KMS-11 (cell line): Measurements from ENCODE around the gene SPTAN1.
A peak's percentile ranks its signal among the peaks of the same experiment; 100 is the strongest.

ENCODE experiments used
- H2AFZ ChIP-seq: fragments of 200-600 bp; sonication (generic); 2 replicates; pipeline ENCODE4 v1.6.1; 2016; ENCODE audit warnings: antibody characterized with exemption, mixed run types, low read depth
- H3K27ac ChIP-seq: fragments of 200-600 bp; sonication (generic); 2 replicates; pipeline ENCODE4 v1.6.1; 2016; ENCODE audit warnings: mild to moderate bottlenecking, mixed run types
- H3K27me3 ChIP-seq: fragments of 200-600 bp; sonication (generic); 2 replicates; pipeline ENCODE4 v1.6.1; 2017; ENCODE audit warnings: mild to moderate bottlenecking, low read depth, mixed run types, moderate library complexity; ENCODE audit not compliant: insufficient read depth
- H3K36me3 ChIP-seq: fragments of 200-600 bp; sonication (generic); 2 replicates; pipeline ENCODE4 v1.6.1; 2017; ENCODE audit warnings: mild to moderate bottlenecking, mixed run types; ENCODE audit not compliant: insufficient read depth
- H3K4me1 ChIP-seq: fragments of 200-600 bp; sonication (generic); 2 replicates; pipeline ENCODE4 v1.6.1; 2016; ENCODE audit warnings: mild to moderate bottlenecking, low read depth, mixed run types; ENCODE audit not compliant: poor library complexity, severe bottlenecking
- H3K4me2 ChIP-seq: fragments of 200-600 bp; sonication (generic); 2 replicates; pipeline ENCODE4 v1.7.0; 2016; ENCODE audit warnings: mild to moderate bottlenecking, mixed run types
- H3K4me3 ChIP-seq: fragments of 200-600 bp; sonication (generic); IDR thresholded peaks from 2 replicates; pipeline ENCODE4 v1.6.1; 2017; ENCODE audit warnings: low read depth, low read length, mixed read lengths; ENCODE audit not compliant: insufficient read depth
- H3K79me2 ChIP-seq: fragments of 200-600 bp; sonication (generic); 2 replicates; pipeline ENCODE4 v1.6.1; 2016; ENCODE audit warnings: low read depth, mixed run types; ENCODE audit not compliant: insufficient read depth
- H3K9ac ChIP-seq: fragments of 200-600 bp; sonication (generic); 2 replicates; pipeline ENCODE4 v1.6.1; 2016; ENCODE audit warnings: mild to moderate bottlenecking, mixed run types
- H4K20me1 ChIP-seq: fragments of 200-600 bp; sonication (generic); 2 replicates; pipeline ENCODE4 v1.6.1; 2016; ENCODE audit warnings: mild to moderate bottlenecking, mixed run types; ENCODE audit not compliant: insufficient read depth
- CTCF ChIP-seq: fragments of 200-600 bp; sonication (generic); conservative IDR thresholded peaks from 2 replicates; pipeline ENCODE4 v1.6.1; 2017; ENCODE audit warnings: low read depth, mild to moderate bottlenecking, antibody characterized with exemption, low read length, moderate library complexity, mixed read lengths

SPTAN1 gene

DNA sequence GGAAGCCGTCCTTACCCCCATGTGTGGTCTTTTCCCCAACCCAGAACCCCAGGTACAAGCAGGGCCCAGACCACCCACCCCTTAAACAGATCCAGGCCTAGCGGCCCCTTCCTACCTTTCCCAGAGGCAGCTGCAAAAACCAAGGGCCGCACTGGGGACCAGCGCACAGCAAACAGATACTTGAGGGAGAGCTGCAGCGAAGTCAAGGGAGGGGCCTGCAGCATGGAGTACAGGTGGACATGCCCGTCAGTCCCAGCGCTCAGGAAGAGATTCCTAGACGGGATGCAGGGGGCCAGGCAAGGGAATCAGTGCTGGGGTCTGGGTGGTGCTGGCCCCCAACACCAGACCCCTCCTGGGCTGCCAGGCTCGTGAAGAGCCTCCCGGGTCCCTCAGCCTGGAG is 81.7 kb downstream of the SPTAN1 start:
- Histone ChIP-seq H3K9ac (no peak overlapping the region), H3K27ac (no peak overlapping the region), H3K4me3 (no peak overlapping the region), H3K36me3 (no peaks in the 10 kb centered on the region), H3K4me2 (no peak overlapping the region), H2AFZ (no peak overlapping the region), H3K27me3 (no peaks in the 10 kb centered on the region), H3K79me2 (no peaks in the 10 kb centered on the region), H3K4me1 (peaks cover 9% of the 10 kb centered on the region), H4K20me1 (no peaks in the 10 kb centered on the region)
- no peak for TF ChIP-seq CTCF

- Histone ChIP-seq H3K4me2 (no peak overlapping the region), H3K9ac (no peak overlapping the region), H3K27me3 (no peaks in the 10 kb centered on the region), H3K36me3 (no peaks in the 10 kb centered on the region), H3K4me3 (no peak overlapping the region), H3K27ac (no peak overlapping the region), H3K4me1 (peaks cover 9% of the 10 kb centered on the region), H4K20me1 (no peaks in the 10 kb centered on the region), H3K79me2 (no peaks in the 10 kb centered on the region), H2AFZ (no peak overlapping the region)
- no peak for TF ChIP-seq CTCF
Measured at GRCh38 chr9:128634651-128635262, 82.4 kb downstream of the SPTAN1 start.

DNA sequence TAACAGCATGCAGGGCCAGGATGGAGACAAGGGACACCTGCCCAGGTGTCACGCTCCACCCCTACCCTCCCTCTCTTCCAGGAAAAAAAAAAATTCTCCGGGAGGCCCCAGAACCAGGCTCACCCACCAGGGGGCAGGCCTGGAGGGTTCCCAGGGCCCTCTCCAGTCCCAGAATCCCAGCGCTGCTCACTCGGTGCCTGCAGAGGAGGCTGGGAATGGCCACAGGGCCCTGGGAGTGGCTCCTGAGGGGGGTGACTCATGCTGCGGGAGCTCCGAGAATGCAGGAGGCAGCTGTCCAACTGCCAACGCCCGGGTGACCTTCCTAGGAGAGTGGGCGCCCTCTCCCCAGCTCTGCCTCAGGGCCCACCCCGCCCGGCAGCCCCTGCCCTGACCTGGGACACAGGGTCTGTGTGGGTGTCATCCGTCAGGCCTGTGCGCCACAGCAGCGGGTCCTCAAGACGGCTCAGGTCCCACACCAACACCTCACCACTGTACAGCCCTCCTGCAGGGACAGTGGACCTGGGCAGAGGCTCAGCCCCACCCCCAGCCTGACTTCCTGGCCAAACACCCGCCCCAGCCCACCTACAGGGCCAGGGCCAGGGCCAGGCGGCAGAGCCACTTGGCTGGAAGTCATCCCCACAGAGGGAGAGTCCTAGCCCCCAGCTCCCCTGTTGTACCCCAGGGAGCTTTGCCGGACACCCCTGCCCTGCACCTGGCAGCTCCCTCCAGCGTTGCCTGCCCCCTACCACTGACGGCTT is 83.1 kb downstream of the SPTAN1 start:
- Histone ChIP-seq H4K20me1 (no peaks in the 10 kb centered on the region), H3K79me2 (no peaks in the 10 kb centered on the region), H3K27ac (no peak overlapping the region)

GRCh38 chr9:128636024-128636390 is 83.6 kb downstream of the SPTAN1 start:
- H4K20me1 ChIP-seq: no peaks in the 10 kb centered on the region
- TF ChIP-seq CTCF: no peak
- H3K27me3 ChIP-seq: no peaks in the 10 kb centered on the region
- H3K9ac ChIP-seq: no peak overlapping the region
- H3K4me1 ChIP-seq: peaks cover 9% of the 10 kb centered on the region
- no peaks in the 10 kb centered on the region for H3K36me3 ChIP-seq
- H3K4me3 ChIP-seq: no peak overlapping the region
- no peak overlapping the region for H2AFZ ChIP-seq
- no peak overlapping the region for H3K4me2 ChIP-seq
- no peaks in the 10 kb centered on the region for H3K79me2 ChIP-seq
- no peak overlapping the region for H3K27ac ChIP-seq

More for the DNA sequence above, 83.1 kb downstream of the SPTAN1 start:
- peak; percentile 48 for TF ChIP-seq CTCF
- no peaks in the 10 kb centered on the region for H3K27me3 ChIP-seq
- no peak overlapping the region for H3K4me2 ChIP-seq
- peaks cover 9% of the 10 kb centered on the region for H3K4me1 ChIP-seq
- H3K4me3 ChIP-seq: no peak overlapping the region
- H2AFZ ChIP-seq: no peak overlapping the region
- no peak overlapping the region for H3K9ac ChIP-seq
- H3K36me3 ChIP-seq: no peaks in the 10 kb centered on the region
